Smooth muscle cell (in vitro differentiated cells): ENCODE results near the gene SLC45A3. TPM values are rescaled to one million over a fixed set of nuclear protein-coding genes. Genes with fewer than 3 reads are reported as not detected.

Source experiments
- DNase-seq: peaks from one replicate; lab custom pipeline; 2025; ENCODE audit not compliant: unreplicated experiment; lab: John Stamatoyannopoulos, UW
- H2AFZ ChIP-seq: fragments of 200-600 bp; sonication (generic); 2 replicates; pipeline ENCODE4 v1.6.0; 2016; ENCODE audit warnings: antibody characterized with exemption, low read depth, mild to moderate bottlenecking
- H3F3A ChIP-seq: fragments of 200-600 bp; sonication (generic); 2 replicates; pipeline ENCODE4 v1.6.0; 2017; ENCODE audit warnings: antibody characterized with exemption, low read depth
- H3K27ac ChIP-seq: fragments of 200-600 bp; sonication (generic); 2 replicates; pipeline ENCODE4 v1.5.1; 2016; ENCODE audit warnings: low read depth, mild to moderate bottlenecking
- H3K27me3 ChIP-seq: fragments of 200-600 bp; sonication (generic); 2 replicates; pipeline ENCODE4 v1.6.1; 2016; ENCODE audit warnings: low read depth, mild to moderate bottlenecking
- H3K36me3 ChIP-seq: fragments of 200-600 bp; sonication (generic); 2 replicates; pipeline ENCODE4 v1.5.1; 2016; ENCODE audit warnings: low read depth
- H3K4me1 ChIP-seq: fragments of 200-600 bp; sonication (generic); 2 replicates; pipeline ENCODE4 v1.5.1; 2016; ENCODE audit warnings: low read depth
- H3K4me2 ChIP-seq: fragments of 200-600 bp; sonication (generic); 2 replicates; pipeline ENCODE4 v1.6.0; 2016; ENCODE audit warnings: mild to moderate bottlenecking
- H3K4me3 ChIP-seq: fragments of 200-600 bp; sonication (generic); 2 replicates; pipeline ENCODE4 v1.5.1; 2016; ENCODE audit warnings: mild to moderate bottlenecking
- H3K79me2 ChIP-seq: fragments of 200-600 bp; sonication (generic); 2 replicates; pipeline ENCODE4 v1.6.0; 2016; ENCODE audit warnings: low read depth, mild to moderate bottlenecking
- H3K9ac ChIP-seq: fragments of 200-600 bp; sonication (generic); 2 replicates; pipeline ENCODE4 v1.6.0; 2016; ENCODE audit warnings: low read depth
- H3K9me3 ChIP-seq: fragments of 200-600 bp; sonication (generic); replicated peaks from 2 replicates; pipeline ENCODE4 v1.5.1; 2016; ENCODE audit warnings: low read depth
- H4K20me1 ChIP-seq: fragments of 200-600 bp; sonication (generic); 2 replicates; pipeline ENCODE4 v1.6.0; 2016; ENCODE audit warnings: low read depth
- CTCF ChIP-seq: fragments of 200-600 bp; sonication (generic); IDR thresholded peaks from 2 replicates; pipeline ENCODE4 v1.5.1; 2017; ENCODE audit warnings: borderline replicate concordance, mild to moderate bottlenecking, antibody characterized with exemption; ENCODE audit not compliant: insufficient read depth, poor library complexity, severe bottlenecking
- WGBS: methylation state at CpG from one replicate; pipeline ENCODE4 v1.1.7; 2016; ENCODE audit warnings: low lambda C conversion rate; 5-methylcytosine and 5-hydroxymethylcytosine counted together
- polyA plus RNA-seq: library from polyadenylated mRNA; unstranded; fragments of >200 nt; fragmentation: Nextera tagmentation; extraction: Ambion mirVana; gene quantifications from 2 replicates; pipeline ENCODE4 v1.2.1, GENCODE V29; 2016
- total RNA-seq: library from RNA; depleted of rRNA; stranded (reverse); fragments of >200 nt; gene quantifications from 2 replicates; pipeline ENCODE4 v1.2.3, GENCODE V29; 2014

SLC45A3 gene
- total and polyA plus RNA-seq, 2 experiments from 2014 or later, result 3.1 to 4.9 TPM

DNA sequence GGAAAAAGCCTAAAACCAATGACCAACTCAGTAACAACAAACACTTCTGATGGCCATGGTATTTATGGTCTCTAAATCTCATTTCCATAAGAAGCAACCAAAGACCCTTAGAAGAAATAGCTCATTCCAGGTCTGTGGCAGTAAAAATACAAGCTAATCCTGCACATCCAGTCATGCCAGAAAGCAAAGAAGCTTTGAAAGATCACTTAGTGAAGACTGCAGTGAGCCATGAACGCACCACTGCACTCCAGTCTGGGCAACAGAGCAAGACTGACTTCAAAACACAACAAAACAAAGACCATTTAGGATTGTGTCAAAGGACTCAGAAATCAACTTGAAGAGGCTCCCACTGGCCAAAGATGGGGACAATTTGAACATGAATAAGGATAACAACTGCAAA lies 30.1 kb downstream of the SLC45A3 start:
- Histone ChIP-seq H3K4me3 (no peak overlapping the region), H3K36me3 (no peaks in the 10 kb centered on the region), H3K4me1 (no peaks in the 10 kb centered on the region), H3K9me3 (no peaks in the 10 kb centered on the region), H3K27me3 (no peaks in the 10 kb centered on the region), H3F3A (no peaks in the 10 kb centered on the region), H2AFZ (no peak overlapping the region), H3K79me2 (no peaks in the 10 kb centered on the region), H3K9ac (no peak overlapping the region), H3K27ac (no peak overlapping the region), H4K20me1 (no peaks in the 10 kb centered on the region), H3K4me2 (no peak overlapping the region)
- 50% methylated on average over 1 of the region's 1 CpG for WGBS
- TF ChIP-seq CTCF, result no peak
- DNase-seq, result no peak

DNA sequence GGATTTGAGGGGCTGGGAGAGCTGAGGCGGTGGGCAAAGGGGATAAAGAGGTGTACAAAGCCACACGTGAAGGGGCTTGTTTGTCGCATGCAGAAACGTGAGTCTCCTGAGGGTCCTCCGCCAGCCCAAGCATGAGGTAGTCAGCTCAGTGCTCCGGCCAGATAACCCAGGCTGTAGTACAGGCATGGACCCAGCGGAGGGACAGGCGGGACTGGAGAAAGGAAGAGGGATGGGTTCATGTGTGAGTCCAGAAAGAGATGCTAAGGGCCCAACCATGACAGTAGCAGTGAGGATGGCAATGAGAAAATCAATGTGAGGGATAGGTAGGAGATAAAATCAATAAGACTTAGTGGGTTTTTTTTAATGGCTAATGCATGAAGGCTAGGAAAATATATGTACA lies 34.8 kb downstream of the SLC45A3 start:
- no peak overlapping the region for H3K4me3 ChIP-seq
- no peak overlapping the region for H3K9ac ChIP-seq
- no peak overlapping the region for H3K4me2 ChIP-seq
- no peaks in the 10 kb centered on the region for H4K20me1 ChIP-seq
- H3K9me3 ChIP-seq, result no peaks in the 10 kb centered on the region
- H3K27me3 ChIP-seq, result no peaks in the 10 kb centered on the region
- WGBS, result 90% methylated on average over 8 of the region's 8 CpGs
- H2AFZ ChIP-seq, result no peak overlapping the region
- H3K36me3 ChIP-seq, result no peaks in the 10 kb centered on the region
- no peak overlapping the region for H3K27ac ChIP-seq
- H3F3A ChIP-seq, result no peaks in the 10 kb centered on the region
- H3K79me2 ChIP-seq, result no peaks in the 10 kb centered on the region
- no peak for TF ChIP-seq CTCF
- no peak for DNase-seq
- H3K4me1 ChIP-seq, result no peaks in the 10 kb centered on the region

DNA sequence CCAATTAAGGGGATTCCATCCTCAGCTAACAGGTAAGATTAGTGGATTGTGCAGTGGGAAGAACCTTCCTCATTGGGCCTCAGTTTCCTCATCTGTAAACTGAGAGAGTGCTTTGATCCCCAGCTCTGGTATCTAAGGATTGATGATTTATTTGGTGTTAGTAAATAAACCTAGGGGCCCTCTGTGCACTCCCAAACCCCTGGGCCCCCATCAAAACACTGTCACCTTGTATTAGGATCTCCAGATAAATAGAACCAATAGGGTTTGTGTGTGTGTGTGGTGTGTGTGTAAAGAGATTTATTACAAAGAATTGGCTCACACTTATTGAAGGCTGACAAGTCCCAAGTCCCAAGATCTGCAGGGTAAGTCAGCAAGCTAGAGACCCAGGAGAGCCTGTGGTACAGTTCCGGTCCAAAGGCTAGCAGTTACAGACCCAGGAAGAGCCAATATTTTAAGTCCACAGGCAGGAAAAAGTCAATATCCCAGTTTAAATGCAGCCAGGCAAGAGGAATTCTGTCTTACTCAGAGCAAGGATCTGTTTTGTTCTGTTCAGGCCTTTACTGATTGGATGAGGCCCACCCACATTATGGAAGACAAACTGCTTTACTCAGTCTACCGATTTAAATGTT lies 37.5 kb downstream of the SLC45A3 start:
- no peaks in the 10 kb centered on the region for H3K27me3 ChIP-seq
- no peaks in the 10 kb centered on the region for H3K4me1 ChIP-seq
- H2AFZ ChIP-seq, result no peak overlapping the region
- no peak overlapping the region for H3K4me2 ChIP-seq
- no peak for DNase-seq
- no peaks in the 10 kb centered on the region for H3K36me3 ChIP-seq
- 97% methylated on average over 2 of the region's 2 CpGs for WGBS
- H3K27ac ChIP-seq, result no peak overlapping the region
- H3K79me2 ChIP-seq, result no peaks in the 10 kb centered on the region
- no peaks in the 10 kb centered on the region for H3F3A ChIP-seq
- TF ChIP-seq CTCF, result no peak
- H3K9ac ChIP-seq, result no peak overlapping the region
- no peaks in the 10 kb centered on the region for H4K20me1 ChIP-seq
- H3K9me3 ChIP-seq, result no peaks in the 10 kb centered on the region
- no peak overlapping the region for H3K4me3 ChIP-seq

- no peak overlapping the region for H3K9ac ChIP-seq
- no peaks in the 10 kb centered on the region for H3K36me3 ChIP-seq
- H4K20me1 ChIP-seq, result no peaks in the 10 kb centered on the region
- DNase-seq, result no peak
- no peaks in the 10 kb centered on the region for H3K4me1 ChIP-seq
- H3F3A ChIP-seq, result no peaks in the 10 kb centered on the region
- H3K27ac ChIP-seq, result no peak overlapping the region
- H2AFZ ChIP-seq, result no peak overlapping the region
- no peak overlapping the region for H3K4me3 ChIP-seq
- WGBS, result 85% methylated on average over 1 of the region's 1 CpG
- H3K4me2 ChIP-seq, result no peak overlapping the region
- no peaks in the 10 kb centered on the region for H3K79me2 ChIP-seq
- no peaks in the 10 kb centered on the region for H3K9me3 ChIP-seq
- TF ChIP-seq CTCF, result no peak
- no peaks in the 10 kb centered on the region for H3K27me3 ChIP-seq
Measured at GRCh38 chr1:205639567-205639966, 40.7 kb downstream of the SLC45A3 start.
